PC-9 (cell line): ENCODE measurements around the gene OR4P4.

Experiments
- CTCF ChIP-seq: fragments of 200-600 bp; sonication (generic); conservative IDR thresholded peaks from 2 replicates; pipeline ENCODE4 v1.6.1; 2017; ENCODE audit warnings: mixed run types, antibody characterized with exemption, mild to moderate bottlenecking, moderate library complexity
- EZH2 ChIP-seq: fragments of 200-600 bp; sonication (generic); IDR thresholded peaks from 2 replicates; pipeline ENCODE4 v1.8.0; 2017; ENCODE audit warnings: antibody characterized with exemption, low read depth

- no peak for TF ChIP-seq CTCF
- no peak for TF ChIP-seq EZH2
Measured at GRCh38 chr11:55658031-55658573, 23.2 kb downstream of the OR4P4 start.
